ENCODE data around the gene HIPK1. TPM values are rescaled to one million over a fixed set of nuclear protein-coding genes. Genes with fewer than 3 reads are reported as not detected.
"Not testable (repeated sequence)": the region's sequence is repeated elsewhere in the genome, so short reads cannot be mapped to it uniquely, and the experiment has no call there.

HIPK1 gene
- total RNA-seq, 5 donors from 2014 or later (not counting 1 experiment from before 2014, with no cell fraction given), result 99.5 to 189 (median 103) TPM

- Mint-ChIP-seq H3K4me3 (no peak overlapping the region), H3K4me1 (no peaks in the 10 kb centered on the region), H3K36me3 (no peaks in the 10 kb centered on the region), H3K9me3 (no peaks in the 10 kb centered on the region), H3K27me3 (peaks cover 12 to 15% of the 10 kb centered on the region in 2 donors), H3K27ac (no peak overlapping the region)
- DNase-seq (no peak), ATAC-seq (replicated peaks in 1 of 4) (no peak)
- Histone ChIP-seq H3K36me3 (ENCODE audit: control insufficient read depth in 2 of 2, extremely low read depth in 1 of 2, insufficient read depth in 1 of 2, low read length in 1 of 2) (no peaks in the 10 kb centered on the region), H3K4me3 (ENCODE audit: control insufficient read depth in 1 of 2, extremely low read depth in 1 of 2, low read length in 1 of 2) (no peak overlapping the region), H3K4me1 (ENCODE audit: control insufficient read depth in 1 of 2, extremely low read depth in 1 of 2, insufficient read depth in 2 of 2, low read length in 2 of 2) (no peaks in the 10 kb centered on the region), H3K27ac (ENCODE audit: low read length) (no peak overlapping the region), H3K27me3 (replicated peaks in 1 of 2; ENCODE audit: control insufficient read depth in 2 of 2, extremely low read depth in 1 of 2, insufficient read depth in 2 of 2, low read length in 1 of 2) (peaks cover 0 to 4% of the 10 kb centered on the region in 2 experiments), H3K9me3 (no peaks in the 10 kb centered on the region)
- POLR2A ChIA-PET, result interaction anchor here in 1 of 2 donors (0.5 kb wide), 1 partner anchor 12 kb away, joined by 5 read pairs; no protein-coding TSS in a partner anchor
- CTCF ChIA-PET, result no interaction called here
These were observed 82.7 kb downstream of the HIPK1 start for GRCh38 chr1:114011796-114012195.

- Mint-ChIP-seq H3K27me3 (peaks cover 12 to 15% of the 10 kb centered on the region in 2 donors), H3K36me3 (peaks cover 3% of the 10 kb centered on the region), H3K27ac (no peak overlapping the region), H3K4me1 (no peaks in the 10 kb centered on the region), H3K9me3 (peaks cover 0 to 9% (median 0%) of the 10 kb centered on the region in 3 donors), H3K4me3 (no peak overlapping the region)
- no peak overlapping the region for H3K4me3 ChIP-seq (ENCODE audit: control insufficient read depth in 1 of 2, extremely low read depth in 1 of 2, low read length in 1 of 2)
- ChIA-PET CTCF (no interaction called here), POLR2A (no interaction called here)
- 80% methylated on average over 1 of the region's 2 CpGs for WGBS (ENCODE audit: insufficient coverage)
- no peaks in the 10 kb centered on the region for H3K9me3 ChIP-seq
- H3K27me3 ChIP-seq (replicated peaks in 1 of 2; ENCODE audit: control insufficient read depth in 2 of 2, extremely low read depth in 1 of 2, insufficient read depth in 2 of 2, low read length in 1 of 2), result peaks cover 0 to 6% of the 10 kb centered on the region in 2 experiments
- DNase-seq (no peak), ATAC-seq (replicated peaks in 1 of 4) (no peak)
- H3K36me3 ChIP-seq (ENCODE audit: control insufficient read depth in 2 of 2, extremely low read depth in 1 of 2, insufficient read depth in 1 of 2, low read length in 1 of 2), result no peaks in the 10 kb centered on the region
- no peaks in the 10 kb centered on the region for H3K4me1 ChIP-seq (ENCODE audit: control insufficient read depth in 1 of 2, extremely low read depth in 1 of 2, insufficient read depth in 2 of 2, low read length in 2 of 2)
- H3K27ac ChIP-seq (ENCODE audit: low read length), result no peak overlapping the region
These were observed 86.0 kb downstream of the HIPK1 start for GRCh38 chr1:114015075-114015474.

GRCh38 chr1:114019724-114020123 lies 90.6 kb downstream of the HIPK1 start:
- H3K27me3 ChIP-seq (replicated peaks in 1 of 2; ENCODE audit: control insufficient read depth in 2 of 2, extremely low read depth in 1 of 2, insufficient read depth in 2 of 2, low read length in 1 of 2); H3K9me3 Mint-ChIP-seq; H3K36me3 ChIP-seq (ENCODE audit: control insufficient read depth in 2 of 2, extremely low read depth in 1 of 2, insufficient read depth in 1 of 2, low read length in 1 of 2); CTCF ChIA-PET; H3K4me1 Mint-ChIP-seq; DNase-seq; H3K4me3 Mint-ChIP-seq; H3K9me3 ChIP-seq; H3K4me3 ChIP-seq (ENCODE audit: control insufficient read depth in 1 of 2, extremely low read depth in 1 of 2, low read length in 1 of 2); H3K36me3 Mint-ChIP-seq; H3K27ac Mint-ChIP-seq; ATAC-seq (replicated peaks in 1 of 4); H3K4me1 ChIP-seq (ENCODE audit: control insufficient read depth in 1 of 2, extremely low read depth in 1 of 2, insufficient read depth in 2 of 2, low read length in 2 of 2); H3K27ac ChIP-seq (ENCODE audit: low read length): not testable (repeated sequence)
- H3K27me3 Mint-ChIP-seq, result peaks cover 7 to 12% of the 10 kb centered on the region in 2 donors
- POLR2A ChIA-PET, result interaction anchor here in 1 of 2 donors (0.6 kb wide), 1 partner anchor 19 kb away, joined by 6 read pairs; no protein-coding TSS in a partner anchor
- no CpG with 5 or more reads among the region's 3 CpGs for WGBS (ENCODE audit: insufficient coverage)

DNA sequence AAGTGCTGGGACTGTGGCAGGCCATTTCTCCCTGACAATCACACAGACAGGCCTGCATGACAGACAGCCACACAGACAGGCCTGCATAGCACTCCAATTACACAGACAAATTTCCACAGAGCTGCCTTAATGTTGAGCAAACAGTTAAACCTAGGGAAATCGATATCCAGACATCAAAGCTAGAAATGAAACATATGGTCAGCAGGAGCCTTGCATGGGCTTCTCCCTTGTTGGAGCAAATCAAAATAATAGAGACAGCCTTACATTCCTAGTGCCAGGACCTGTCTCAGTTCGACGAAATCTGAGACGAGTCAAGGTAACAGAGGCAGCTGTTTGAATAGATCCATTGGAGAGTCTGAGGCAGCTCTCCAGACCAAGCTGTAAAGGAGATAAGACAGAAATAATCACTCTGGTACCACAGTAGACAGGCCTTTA lies 92.6 kb downstream of the HIPK1 start:
- DNase-seq (no peak), ATAC-seq (replicated peaks in 1 of 4) (no peak)
- Mint-ChIP-seq H3K36me3 (peaks cover 3% of the 10 kb centered on the region), H3K27me3 (peaks cover 0 to 3% of the 10 kb centered on the region in 2 donors), H3K4me1 (no peaks in the 10 kb centered on the region), H3K9me3 (peaks cover 0 to 9% (median 0%) of the 10 kb centered on the region in 3 donors), H3K27ac (no peak overlapping the region), H3K4me3 (no peak overlapping the region)
- H3K27me3 ChIP-seq (replicated peaks in 1 of 2; ENCODE audit: control insufficient read depth in 2 of 2, extremely low read depth in 1 of 2, insufficient read depth in 2 of 2, low read length in 1 of 2), result peaks cover 0 to 6% of the 10 kb centered on the region in 2 experiments
- POLR2A ChIA-PET, result no interaction called here
- H3K4me1 ChIP-seq (ENCODE audit: control insufficient read depth in 1 of 2, extremely low read depth in 1 of 2, insufficient read depth in 2 of 2, low read length in 2 of 2), result no peaks in the 10 kb centered on the region
- CTCF ChIA-PET, result no interaction called here
- no peak overlapping the region for H3K4me3 ChIP-seq (ENCODE audit: control insufficient read depth in 1 of 2, extremely low read depth in 1 of 2, low read length in 1 of 2)
- WGBS (ENCODE audit: insufficient coverage), result 96% methylated on average over 3 of the region's 4 CpGs
- H3K27ac ChIP-seq (ENCODE audit: low read length), result no peak overlapping the region
- no peaks in the 10 kb centered on the region for H3K36me3 ChIP-seq (ENCODE audit: control insufficient read depth in 2 of 2, extremely low read depth in 1 of 2, insufficient read depth in 1 of 2, low read length in 1 of 2)
- no peaks in the 10 kb centered on the region for H3K9me3 ChIP-seq

GRCh38 chr1:114022877-114023276 lies 93.8 kb downstream of the HIPK1 start:
- WGBS (ENCODE audit: insufficient coverage), result 67% methylated on average over 2 of the region's 2 CpGs
- H3K4me1 Mint-ChIP-seq, result no peaks in the 10 kb centered on the region

GRCh38 chr1:114023377-114023776 lies 94.3 kb downstream of the HIPK1 start:
- Histone ChIP-seq H3K27me3 (replicated peaks in 1 of 2; ENCODE audit: control insufficient read depth in 2 of 2, extremely low read depth in 1 of 2, insufficient read depth in 2 of 2, low read length in 1 of 2) (peaks cover 0 to 6% of the 10 kb centered on the region in 2 experiments), H3K36me3 (ENCODE audit: control insufficient read depth in 2 of 2, extremely low read depth in 1 of 2, insufficient read depth in 1 of 2, low read length in 1 of 2) (no peaks in the 10 kb centered on the region), H3K9me3 (no peaks in the 10 kb centered on the region), H3K27ac (ENCODE audit: low read length) (no peak overlapping the region), H3K4me3 (ENCODE audit: control insufficient read depth in 1 of 2, extremely low read depth in 1 of 2, low read length in 1 of 2) (no peak overlapping the region), H3K4me1 (ENCODE audit: control insufficient read depth in 1 of 2, extremely low read depth in 1 of 2, insufficient read depth in 2 of 2, low read length in 2 of 2) (no peaks in the 10 kb centered on the region)
- Mint-ChIP-seq H3K36me3 (peaks cover 3% of the 10 kb centered on the region), H3K4me3 (no peak overlapping the region), H3K27ac (no peak overlapping the region), H3K27me3 (peaks cover 0 to 3% of the 10 kb centered on the region in 2 donors), H3K9me3 (peaks cover 0 to 9% (median 0%) of the 10 kb centered on the region in 3 donors), H3K4me1 (no peaks in the 10 kb centered on the region)
- DNase-seq, result no peak
- WGBS (ENCODE audit: insufficient coverage), result 96% methylated on average over 3 of the region's 6 CpGs
- ChIA-PET POLR2A (interaction anchor here (0.6 kb wide), 3 partner anchors 11 to 981 kb away, joined by 4 to 7 read pairs (median 5); no protein-coding TSS in a partner anchor), CTCF (no interaction called here)
- ATAC-seq (replicated peaks in 1 of 4), result no peak

More at GRCh38 chr1:114022877-114023276, 93.8 kb downstream of the HIPK1 start:
- Histone ChIP-seq H3K27ac (ENCODE audit: low read length) (no peak overlapping the region), H3K9me3 (no peaks in the 10 kb centered on the region), H3K4me3 (ENCODE audit: control insufficient read depth in 1 of 2, extremely low read depth in 1 of 2, low read length in 1 of 2) (no peak overlapping the region), H3K27me3 (replicated peaks in 1 of 2; ENCODE audit: control insufficient read depth in 2 of 2, extremely low read depth in 1 of 2, insufficient read depth in 2 of 2, low read length in 1 of 2) (peaks cover 0 to 6% of the 10 kb centered on the region in 2 experiments), H3K4me1 (ENCODE audit: control insufficient read depth in 1 of 2, extremely low read depth in 1 of 2, insufficient read depth in 2 of 2, low read length in 2 of 2) (no peaks in the 10 kb centered on the region), H3K36me3 (ENCODE audit: control insufficient read depth in 2 of 2, extremely low read depth in 1 of 2, insufficient read depth in 1 of 2, low read length in 1 of 2) (no peaks in the 10 kb centered on the region)
- Mint-ChIP-seq H3K9me3 (peaks cover 0 to 9% (median 0%) of the 10 kb centered on the region in 3 donors), H3K36me3 (peaks cover 3% of the 10 kb centered on the region), H3K27ac (no peak overlapping the region), H3K27me3 (peaks cover 0 to 3% of the 10 kb centered on the region in 2 donors), H3K4me3 (no peak overlapping the region)
- POLR2A ChIA-PET, result no interaction called here
- no peak for DNase-seq
- ATAC-seq (replicated peaks in 1 of 4), result no peak
- CTCF ChIA-PET, result no interaction called here
